SK-N-MC (cell line): Measurements from ENCODE around the gene GJD3.

Source experiments
- DNase-seq: peaks from one replicate; pipeline ENCODE4 v3.0.0-alpha.2; 2011; ENCODE audit warnings: low read depth, low spot score
- H3K27ac ChIP-seq: fragments of 200-600 bp; sonication (generic); 2 replicates; pipeline ENCODE4 v1.5.1; 2016; ENCODE audit warnings: mixed run types
- H3K36me3 ChIP-seq: fragments of 200-600 bp; sonication (generic); 2 replicates; pipeline ENCODE4 v1.6.1; 2017; ENCODE audit warnings: antibody characterized with exemption, low read length, mixed read lengths; ENCODE audit not compliant: insufficient read depth
- H3K4me3 ChIP-seq: fragments of 200-600 bp; sonication (generic); 2 replicates; pipeline ENCODE4 v1.5.1; 2016
- H3K9ac ChIP-seq: fragments of 200-600 bp; sonication (generic); 2 replicates; pipeline ENCODE4 v1.8.0; 2017; ENCODE audit warnings: mixed run types, mixed read lengths; ENCODE audit not compliant: insufficient read length
- H3K9me3 ChIP-seq: fragments of 200-600 bp; sonication (generic); 2 replicates; pipeline ENCODE4 v1.6.1; 2017; ENCODE audit warnings: low read depth, mild to moderate bottlenecking, antibody characterized with exemption, low read length, moderate library complexity, mixed read lengths
- EZH2 ChIP-seq: fragments of 200-600 bp; sonication (generic); IDR thresholded peaks from one replicate; pipeline ENCODE4 v1.6.1; 2017; ENCODE audit warnings: antibody characterized with exemption
- FOXP2 ChIP-seq: optimal IDR thresholded peaks from 2 replicates; pipeline ENCODE3; 2011; ENCODE audit warnings: mild to moderate bottlenecking, moderate library complexity; ENCODE audit not compliant: insufficient read depth; ENCODE audit errors: extremely low read length, control extremely low read depth
- POLR2AphosphoS5 ChIP-seq: IDR thresholded peaks from 2 replicates; pipeline ENCODE4 v1.6.1; 2012; ENCODE audit warnings: mild to moderate bottlenecking, low read depth, low read length, borderline replicate concordance

The GJD3 gene

DNA sequence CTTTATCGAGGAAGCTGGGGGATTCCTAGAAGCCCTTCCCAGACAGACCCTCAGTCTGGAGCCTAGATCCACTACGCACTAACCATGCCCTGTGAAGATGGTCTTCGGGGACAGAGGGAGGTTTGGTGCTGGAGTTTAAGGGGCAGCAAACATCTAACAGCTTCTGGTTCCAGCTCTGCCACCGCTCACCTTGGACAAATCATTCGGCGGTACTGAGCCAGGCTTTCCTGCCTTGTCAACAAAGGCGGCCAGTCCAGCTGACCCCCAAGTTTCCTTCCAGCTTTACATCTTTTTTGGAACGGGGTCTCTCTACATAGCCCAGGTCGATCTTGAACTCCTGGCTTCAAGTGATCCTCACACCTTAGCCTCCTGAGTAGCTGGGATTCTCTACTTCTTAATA is 369 bp upstream of the GJD3 start:
- TF ChIP-seq POLR2AphosphoS5 = no peak
- TF ChIP-seq FOXP2 = no peak
- no peak for TF ChIP-seq EZH2
- Histone ChIP-seq H3K4me3 (no peak overlapping the region), H3K9me3 (no peaks in the 10 kb centered on the region), H3K27ac (no peak overlapping the region), H3K9ac (no peak overlapping the region), H3K36me3 (no peaks in the 10 kb centered on the region)
- no peak for DNase-seq

- peak overlapping the region; percentile 81 for H3K4me3 ChIP-seq
- H3K9ac ChIP-seq = peak overlapping the region; percentile 59
- no peak for DNase-seq
- no peaks in the 10 kb centered on the region for H3K36me3 ChIP-seq
- no peaks in the 10 kb centered on the region for H3K9me3 ChIP-seq
- no peak overlapping the region for H3K27ac ChIP-seq
- no peak for TF ChIP-seq FOXP2
- no peak for TF ChIP-seq EZH2
- no peak for TF ChIP-seq POLR2AphosphoS5
Measured at GRCh38 chr17:40363111-40363827, 1.3 kb downstream of the GJD3 start.

DNA sequence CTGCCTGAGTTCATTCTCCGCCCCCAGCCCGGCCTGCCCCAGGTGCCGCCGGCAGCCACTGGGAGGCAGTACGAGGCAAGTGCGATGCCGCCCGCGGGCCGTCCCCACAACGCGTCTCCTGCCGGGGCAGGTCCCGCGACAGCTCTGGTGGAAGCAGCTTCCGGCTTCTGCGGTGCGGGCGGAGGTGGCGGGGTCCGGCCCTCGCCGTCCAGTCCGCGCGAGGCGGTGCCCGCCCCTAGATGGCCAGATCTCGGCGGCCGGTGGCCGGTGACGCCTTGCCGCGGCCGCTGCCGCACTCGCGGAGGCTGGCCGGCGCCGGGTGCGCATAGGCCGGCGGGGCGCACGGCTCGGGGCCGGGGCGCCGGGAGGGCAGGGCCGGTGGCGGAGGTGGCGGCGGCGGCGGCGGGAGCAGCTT is 1.8 kb downstream of the GJD3 start:
- no peak for TF ChIP-seq POLR2AphosphoS5
- no peak for TF ChIP-seq FOXP2
- no peak for TF ChIP-seq EZH2
- Histone ChIP-seq H3K9me3 (no peaks in the 10 kb centered on the region), H3K4me3 (peak overlapping the region; percentile 81), H3K36me3 (no peaks in the 10 kb centered on the region), H3K9ac (peak overlapping the region; percentile 59), H3K27ac (no peak overlapping the region)
- no peak for DNase-seq

GRCh38 chr17:40361925-40362695 is 2.4 kb downstream of the GJD3 start:
- Histone ChIP-seq H3K9ac (no peak overlapping the region), H3K4me3 (peak overlapping the region; percentile 81), H3K36me3 (no peaks in the 10 kb centered on the region), H3K9me3 (no peaks in the 10 kb centered on the region), H3K27ac (no peak overlapping the region)
- TF ChIP-seq EZH2 = no peak
- no peak for TF ChIP-seq FOXP2
- no peak for TF ChIP-seq POLR2AphosphoS5
- no peak for DNase-seq

DNA sequence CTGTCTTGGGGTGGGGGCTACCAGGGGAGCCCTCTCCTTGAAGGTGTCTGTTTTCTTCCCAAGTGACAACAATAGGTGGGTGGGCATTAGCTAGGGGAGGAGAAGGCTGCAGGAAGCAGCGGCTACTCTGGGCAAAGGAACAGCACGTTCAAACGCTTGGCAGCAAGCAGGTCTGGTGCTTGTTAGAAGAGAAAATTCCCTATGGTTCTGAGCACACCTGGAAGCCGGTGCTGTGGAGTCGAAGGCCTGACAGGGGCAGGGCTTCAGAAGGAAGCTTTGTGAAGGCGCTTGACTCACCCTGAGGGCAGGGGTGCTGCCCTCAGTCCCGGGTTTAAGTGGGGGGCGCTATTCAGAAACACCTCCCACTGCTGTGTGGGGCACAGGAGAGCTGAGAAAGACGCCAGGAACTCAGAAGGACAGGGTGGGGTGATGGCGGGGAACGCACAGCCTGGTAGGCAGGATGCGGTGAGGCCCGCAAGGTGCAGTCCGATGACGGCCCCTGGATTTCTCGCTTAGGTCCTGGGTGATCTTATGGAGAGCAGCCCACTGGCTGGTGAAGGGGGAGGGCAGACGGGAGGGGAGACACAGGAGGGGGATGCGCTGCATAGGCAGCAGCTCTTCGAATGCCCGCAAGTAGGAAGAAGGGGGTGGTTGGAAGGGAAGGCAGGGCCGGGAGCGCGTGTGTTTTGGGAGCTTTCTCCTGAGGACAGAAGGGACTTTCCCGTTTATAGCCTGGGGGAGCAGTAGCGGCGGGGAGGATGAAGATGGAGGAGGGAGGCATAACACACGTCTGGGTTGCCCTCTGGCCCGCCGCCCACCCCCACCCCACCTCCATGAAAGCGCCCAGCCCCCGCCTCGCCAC is 3.2 kb downstream of the GJD3 start:
- H3K27ac ChIP-seq = no peak overlapping the region

GRCh38 chr17:40360091-40360490 is 4.4 kb downstream of the GJD3 start:
- no peak for TF ChIP-seq FOXP2
- no peak for TF ChIP-seq EZH2
- TF ChIP-seq POLR2AphosphoS5 = no peak
- no peak for DNase-seq
- Histone ChIP-seq H3K4me3 (no peak overlapping the region), H3K9ac (no peak overlapping the region), H3K36me3 (peaks cover 13% of the 10 kb centered on the region), H3K27ac (no peak overlapping the region), H3K9me3 (no peaks in the 10 kb centered on the region)

More for the DNA sequence above, 3.2 kb downstream of the GJD3 start:
- peaks cover 2% of the 10 kb centered on the region for H3K36me3 ChIP-seq
- H3K9me3 ChIP-seq = no peaks in the 10 kb centered on the region
- DNase-seq = no peak
- H3K4me3 ChIP-seq = no peak overlapping the region
- no peak overlapping the region for H3K9ac ChIP-seq
- TF ChIP-seq POLR2AphosphoS5 (no peak), FOXP2 (no peak), EZH2 (no peak)

GRCh38 chr17:40358323-40359038 is 6.1 kb downstream of the GJD3 start:
- TF ChIP-seq POLR2AphosphoS5 (peak; percentile 23; the same call in 1 of the 2 replicates), EZH2 (no peak)
- Histone ChIP-seq H3K9me3 (no peaks in the 10 kb centered on the region), H3K4me3 (peak overlapping the region; percentile 61), H3K36me3 (peaks cover 16% of the 10 kb centered on the region), H3K9ac (peak overlapping the region; percentile 19), H3K27ac (peak overlapping the region; percentile 74)
- DNase-seq = peak; percentile 45
